ENCODE data around the gene C5orf63.
"Not testable (repeated sequence)": the region's sequence is repeated elsewhere in the genome, so short reads cannot be mapped to it uniquely, and the experiment has no call there.

C5orf63 gene

GRCh38 chr5:127005282-127005681 lies 68.0 kb downstream of the C5orf63 start:
- not testable (repeated sequence) for DNase-seq

GRCh38 chr5:127004721-127005120 lies 68.6 kb downstream of the C5orf63 start:
- DNase-seq: no peak

- DNase-seq: no peak
Measured at GRCh38 chr5:127003798-127004495, 69.4 kb downstream of the C5orf63 start.

- DNase-seq: no peak
Measured at GRCh38 chr5:127002390-127002789, 70.9 kb downstream of the C5orf63 start.

GRCh38 chr5:127001621-127002296 lies 71.5 kb downstream of the C5orf63 start:
- no peak for DNase-seq

Measured in NCI-H1092 treated with DMSO at 0.1 percent for 48 hours (cell line).